LNCAP (cell line): ENCODE data around the gene SHB.

ENCODE experiments used
- CTCF ChIP-seq: fragments of 450-650 bp; IDR thresholded peaks from 2 replicates; pipeline ENCODE4 v1.5.1; 2017; ENCODE audit warnings: mild to moderate bottlenecking

SHB gene

GRCh38 chr9:37909326-37909725, 159.7 kb downstream of the SHB start:
- no peak for TF ChIP-seq CTCF

GRCh38 chr9:37908698-37909186, 160.3 kb downstream of the SHB start:
- TF ChIP-seq CTCF, result no peak

- TF ChIP-seq CTCF, result no peak
Observed at GRCh38 chr9:37908283-37908682, 160.7 kb downstream of the SHB start.

GRCh38 chr9:37906312-37907239, 162.5 kb downstream of the SHB start:
- no peak for TF ChIP-seq CTCF

- no peak for TF ChIP-seq CTCF
Observed at GRCh38 chr9:37905776-37906175, 163.3 kb downstream of the SHB start.

GRCh38 chr9:37905131-37905505, 163.9 kb downstream of the SHB start:
- no peak for TF ChIP-seq CTCF

- TF ChIP-seq CTCF, result no peak
Observed at GRCh38 chr9:37904445-37905130, 164.4 kb downstream of the SHB start.
